HG02970 (cell line): ENCODE measurements around the gene GGNBP2.
"Not testable (repeated sequence)": the region's sequence is repeated elsewhere in the genome, so short reads cannot be mapped to it uniquely, and the experiment has no call there.

Experiments used
- ATAC-seq: cut with Tn5 transposase; IDR thresholded peaks from one replicate; pipeline ENCODE4 v1.9.1; 2021; ENCODE audit warnings: mild to moderate bottlenecking, moderate library complexity, moderate number of reproducible peaks; ENCODE audit not compliant: unreplicated experiment, low FRiP score

GGNBP2 gene

GRCh38 chr17:36600465-36600864 is 55.7 kb downstream of the GGNBP2 start:
- ATAC-seq = no peak

GRCh38 chr17:36600936-36601302 is 56.2 kb downstream of the GGNBP2 start:
- no peak for ATAC-seq

- ATAC-seq = peak; percentile 72
Measured at GRCh38 chr17:36601303-36602029, 56.7 kb downstream of the GGNBP2 start, which contains the start of gene MRM1. MRM1 (plus strand) TSS chr17:36601583; CDS start chr17:36601811, 228 bp downstream.

- ATAC-seq = no peak
Measured at GRCh38 chr17:36602030-36602748, 57.5 kb downstream of the GGNBP2 start.

GRCh38 chr17:36602924-36603384 is 58.2 kb downstream of the GGNBP2 start:
- no peak for ATAC-seq

GRCh38 chr17:36605028-36605427 is 60.3 kb downstream of the GGNBP2 start:
- ATAC-seq = not testable (repeated sequence)

GRCh38 chr17:36608280-36608679 is 63.6 kb downstream of the GGNBP2 start:
- ATAC-seq = no peak

GRCh38 chr17:36608794-36609497 is 64.2 kb downstream of the GGNBP2 start:
- ATAC-seq = no peak

- ATAC-seq = no peak
Measured at GRCh38 chr17:36609498-36609862, 64.8 kb downstream of the GGNBP2 start.

- ATAC-seq = no peak
Measured at GRCh38 chr17:36610474-36610873, 65.8 kb downstream of the GGNBP2 start.

GRCh38 chr17:36611345-36612072 is 66.8 kb downstream of the GGNBP2 start:
- no peak for ATAC-seq

GRCh38 chr17:36612323-36612722 is 67.6 kb downstream of the GGNBP2 start:
- no peak for ATAC-seq

GRCh38 chr17:36613155-36613554 is 68.4 kb downstream of the GGNBP2 start:
- ATAC-seq = no peak

- ATAC-seq = no peak
Measured at GRCh38 chr17:36614081-36614480, 69.4 kb downstream of the GGNBP2 start.

GRCh38 chr17:36614933-36615332 is 70.2 kb downstream of the GGNBP2 start:
- ATAC-seq = no peak

GRCh38 chr17:36616061-36617029 is 71.6 kb downstream of the GGNBP2 start:
- no peak for ATAC-seq

- ATAC-seq = no peak
Measured at GRCh38 chr17:36617773-36618172, 73.1 kb downstream of the GGNBP2 start.

GRCh38 chr17:36623281-36623680 is 78.6 kb downstream of the GGNBP2 start:
- no peak for ATAC-seq

- ATAC-seq = no peak
Measured at GRCh38 chr17:36625188-36625587, 80.5 kb downstream of the GGNBP2 start.
